ENCODE data around the gene ZNF330. TPM values are rescaled to one million over a fixed set of nuclear protein-coding genes. Genes with fewer than 3 reads are reported as not detected.

The ZNF330 gene
- total and polyA plus RNA-seq, 2 experiments from 2014 or later = 32.3 to 38.9 TPM

GRCh38 chr4:141233673-141234072 lies 13.0 kb downstream of the ZNF330 start:
- DNase-seq (ENCODE audit: low spot score) (no peak), ATAC-seq (no peak)
- H3K36me3 ChIP-seq (ENCODE audit: insufficient read depth) = peaks cover 42% of the 10 kb centered on the region; the same call in 1 of the 2 replicates
- no peak overlapping the region for H2AFZ ChIP-seq
- no peak overlapping the region for H3K4me2 ChIP-seq
- no peaks in the 10 kb centered on the region for H3K4me1 ChIP-seq (ENCODE audit: insufficient read depth)
- TF ChIP-seq, protein P1, sequence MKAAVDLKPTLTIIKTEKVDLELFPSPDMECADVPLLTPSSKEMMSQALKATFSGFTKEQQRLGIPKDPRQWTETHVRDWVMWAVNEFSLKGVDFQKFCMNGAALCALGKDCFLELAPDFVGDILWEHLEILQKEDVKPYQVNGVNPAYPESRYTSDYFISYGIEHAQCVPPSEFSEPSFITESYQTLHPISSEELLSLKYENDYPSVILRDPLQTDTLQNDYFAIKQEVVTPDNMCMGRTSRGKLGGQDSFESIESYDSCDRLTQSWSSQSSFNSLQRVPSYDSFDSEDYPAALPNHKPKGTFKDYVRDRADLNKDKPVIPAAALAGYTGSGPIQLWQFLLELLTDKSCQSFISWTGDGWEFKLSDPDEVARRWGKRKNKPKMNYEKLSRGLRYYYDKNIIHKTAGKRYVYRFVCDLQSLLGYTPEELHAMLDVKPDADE (IDR thresholded peaks at IDR 0.05) = no peak
- TF ChIP-seq ZNF462 (CRISPR knock-in tag; IDR thresholded peaks at IDR 0.05) = no peak
- TF ChIP-seq CREB1 (CRISPR knock-in tag; IDR thresholded peaks at IDR 0.05; ENCODE audit: low read depth) = no peak
- no peak for TF ChIP-seq EZH2phosphoT487 (IDR thresholded peaks at IDR 0.05; ENCODE audit: unreplicated experiment)
- TF ChIP-seq EZH2 (IDR thresholded peaks at IDR 0.05; ENCODE audit: low read depth, unreplicated experiment) = no peak
- TF ChIP-seq STAT1 (IDR thresholded peaks at IDR 0.05; ENCODE audit: unreplicated experiment) = no peak
- no peak for TF ChIP-seq NANOG (IDR thresholded peaks at IDR 0.05; ENCODE audit: borderline replicate concordance)
- no peak for TF ChIP-seq ZNF114 (CRISPR knock-in tag; IDR thresholded peaks at IDR 0.05)
- no peak for TF ChIP-seq ZNF331 (CRISPR knock-in tag; IDR thresholded peaks at IDR 0.05; ENCODE audit: low read depth)
- no peak for TF ChIP-seq POLR2AphosphoS5 (IDR thresholded peaks at IDR 0.05; ENCODE audit: low read depth)
- no peak for TF ChIP-seq JUNB (IDR thresholded peaks at IDR 0.05; ENCODE audit: unreplicated experiment)
- H3K27me3 Mint-ChIP-seq (ENCODE audit: insufficient read depth, low read depth, poor library complexity) = peaks cover 5% of the 10 kb centered on the region
- H3K9me3 Mint-ChIP-seq = no peaks in the 10 kb centered on the region
- H3K27ac ChIP-seq (ENCODE audit: low read depth) = no peak overlapping the region
- H3K27ac Mint-ChIP-seq = no peak overlapping the region
- no peaks in the 10 kb centered on the region for H3K4me1 Mint-ChIP-seq
- no peaks in the 10 kb centered on the region for H3K9me2 ChIP-seq (ENCODE audit: insufficient read depth)
- no peaks in the 10 kb centered on the region for H3K27me3 ChIP-seq (ENCODE audit: insufficient read depth)
- no peak overlapping the region for H3K4me3 ChIP-seq
- H4K20me1 ChIP-seq (replicated peaks; ENCODE audit: insufficient read depth) = peaks cover 8% of the 10 kb centered on the region; the same call in 1 of the 2 replicates
- H3K36me3 Mint-ChIP-seq (ENCODE audit: low read depth) = peaks cover 28% of the 10 kb centered on the region
- no peak overlapping the region for H3K4me3 Mint-ChIP-seq
- no peaks in the 10 kb centered on the region for H3K79me2 ChIP-seq (replicated peaks; ENCODE audit: insufficient read depth)
- no peaks in the 10 kb centered on the region for H3F3A ChIP-seq (replicated peaks; ENCODE audit: low read depth)
